T-helper 2 cell (primary cell): ENCODE results near the gene OBSCN.

Experiments
- DNase-seq, 5 experiments: peaks; one replicate each; pipeline versions ENCODE4 v3.0.0 to v3.0.0-alpha.2; 2012 to 2022

OBSCN gene

DNA sequence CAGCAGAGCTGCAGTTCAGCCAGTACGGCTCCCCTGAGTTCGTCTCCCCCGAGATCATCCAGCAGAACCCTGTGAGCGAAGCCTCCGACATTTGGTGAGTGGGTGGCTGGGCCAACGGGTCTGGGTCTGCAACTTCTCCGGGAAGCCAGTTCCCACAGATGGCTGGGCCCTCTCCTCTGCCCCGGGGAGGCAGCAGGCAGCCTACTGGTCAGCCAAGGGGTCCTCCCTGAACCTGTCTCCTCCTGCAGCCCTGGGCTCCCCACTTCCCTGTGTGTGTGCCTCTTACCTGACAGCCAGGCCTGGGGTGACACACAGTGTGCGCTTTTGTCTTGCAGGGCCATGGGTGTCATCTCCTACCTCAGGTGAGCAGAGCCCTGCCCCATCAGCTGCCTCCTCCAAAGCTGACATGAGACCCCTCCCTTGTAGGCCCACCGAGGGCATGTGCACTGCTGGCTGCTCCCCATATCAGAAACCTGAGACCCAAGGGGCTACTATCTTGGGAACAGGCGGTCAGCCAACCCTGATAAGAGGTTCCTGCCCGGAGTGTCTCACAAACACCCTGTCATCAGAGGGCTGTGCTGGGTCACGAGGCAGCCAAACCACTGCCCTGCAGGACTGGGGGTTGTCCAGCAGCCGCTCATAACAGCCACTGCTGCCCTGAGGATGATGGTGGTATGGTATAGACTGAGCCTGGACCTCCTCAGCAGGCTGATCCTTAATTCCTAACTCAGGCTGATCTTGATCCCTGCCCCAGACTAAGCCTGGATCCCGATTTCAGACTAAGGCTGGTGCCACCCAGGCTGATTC lies 161.2 kb downstream of the OBSCN start:
- no peak for DNase-seq

DNA sequence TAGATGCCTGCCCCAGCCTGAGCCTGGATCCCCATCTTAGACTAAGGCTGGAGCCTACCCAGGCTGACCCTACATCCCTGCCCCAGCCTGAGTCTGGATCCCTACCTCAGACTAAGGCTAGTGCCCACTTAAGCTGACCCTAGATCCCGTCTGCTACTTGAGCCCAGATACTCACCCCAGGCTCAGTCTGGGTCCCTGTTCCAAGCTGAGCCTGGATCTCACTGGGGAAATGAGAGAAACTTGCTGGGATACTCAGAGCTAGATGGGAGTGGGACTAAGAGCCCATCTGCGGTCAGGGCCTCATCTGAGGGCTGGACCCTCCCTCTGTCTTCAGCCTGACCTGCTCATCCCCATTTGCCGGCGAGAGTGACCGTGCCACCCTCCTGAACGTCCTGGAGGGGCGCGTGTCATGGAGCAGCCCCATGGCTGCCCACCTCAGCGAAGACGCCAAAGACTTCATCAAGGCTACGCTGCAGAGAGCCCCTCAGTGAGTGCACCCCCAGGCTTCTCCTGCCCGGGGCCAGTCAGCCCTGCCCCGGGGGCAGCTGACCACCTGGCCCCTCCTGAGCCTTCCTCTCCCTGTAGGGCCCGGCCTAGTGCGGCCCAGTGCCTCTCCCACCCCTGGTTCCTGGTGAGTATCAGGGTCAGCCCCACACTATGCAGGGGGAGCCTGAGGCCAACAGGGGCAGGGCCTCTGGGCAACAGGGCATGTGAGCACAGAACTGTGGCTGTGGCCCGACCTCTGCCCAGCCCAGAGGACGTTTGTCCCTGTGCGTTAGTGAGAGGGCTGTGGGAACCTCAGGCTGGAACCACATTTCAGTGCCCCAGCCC lies 162.0 kb downstream of the OBSCN start:
- DNase-seq: no peak

GRCh38 chr1:228370439-228370940 lies 162.6 kb downstream of the OBSCN start:
- DNase-seq: no peak

- DNase-seq: no peak
These were observed 163.3 kb downstream of the OBSCN start for GRCh38 chr1:228370941-228371740.

GRCh38 chr1:228371741-228372182 lies 163.9 kb downstream of the OBSCN start:
- no peak for DNase-seq

DNA sequence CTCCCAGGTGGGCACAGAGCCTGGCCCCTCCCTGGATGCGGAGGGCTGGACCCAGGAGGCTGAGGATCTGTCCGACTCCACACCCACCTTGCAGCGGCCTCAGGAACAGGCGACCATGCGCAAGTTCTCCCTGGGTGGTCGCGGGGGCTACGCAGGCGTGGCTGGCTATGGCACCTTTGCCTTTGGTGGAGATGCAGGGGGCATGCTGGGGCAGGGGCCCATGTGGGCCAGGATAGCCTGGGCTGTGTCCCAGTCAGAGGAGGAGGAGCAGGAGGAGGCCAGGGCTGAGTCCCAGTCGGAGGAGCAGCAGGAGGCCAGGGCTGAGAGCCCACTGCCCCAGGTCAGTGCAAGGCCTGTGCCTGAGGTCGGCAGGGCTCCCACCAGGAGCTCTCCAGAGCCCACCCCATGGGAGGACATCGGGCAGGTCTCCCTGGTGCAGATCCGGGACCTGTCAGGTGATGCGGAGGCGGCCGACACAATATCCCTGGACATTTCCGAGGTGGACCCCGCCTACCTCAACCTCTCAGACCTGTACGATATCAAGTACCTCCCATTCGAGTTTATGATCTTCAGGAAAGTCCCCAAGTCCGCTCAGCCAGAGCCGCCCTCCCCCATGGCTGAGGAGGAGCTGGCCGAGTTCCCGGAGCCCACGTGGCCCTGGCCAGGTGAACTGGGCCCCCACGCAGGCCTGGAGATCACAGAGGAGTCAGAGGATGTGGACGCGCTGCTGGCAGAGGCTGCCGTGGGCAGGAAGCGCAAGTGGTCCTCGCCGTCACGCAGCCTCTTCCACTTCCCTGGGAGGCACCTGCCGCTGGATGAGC lies 164.5 kb downstream of the OBSCN start:
- DNase-seq: no peak

DNA sequence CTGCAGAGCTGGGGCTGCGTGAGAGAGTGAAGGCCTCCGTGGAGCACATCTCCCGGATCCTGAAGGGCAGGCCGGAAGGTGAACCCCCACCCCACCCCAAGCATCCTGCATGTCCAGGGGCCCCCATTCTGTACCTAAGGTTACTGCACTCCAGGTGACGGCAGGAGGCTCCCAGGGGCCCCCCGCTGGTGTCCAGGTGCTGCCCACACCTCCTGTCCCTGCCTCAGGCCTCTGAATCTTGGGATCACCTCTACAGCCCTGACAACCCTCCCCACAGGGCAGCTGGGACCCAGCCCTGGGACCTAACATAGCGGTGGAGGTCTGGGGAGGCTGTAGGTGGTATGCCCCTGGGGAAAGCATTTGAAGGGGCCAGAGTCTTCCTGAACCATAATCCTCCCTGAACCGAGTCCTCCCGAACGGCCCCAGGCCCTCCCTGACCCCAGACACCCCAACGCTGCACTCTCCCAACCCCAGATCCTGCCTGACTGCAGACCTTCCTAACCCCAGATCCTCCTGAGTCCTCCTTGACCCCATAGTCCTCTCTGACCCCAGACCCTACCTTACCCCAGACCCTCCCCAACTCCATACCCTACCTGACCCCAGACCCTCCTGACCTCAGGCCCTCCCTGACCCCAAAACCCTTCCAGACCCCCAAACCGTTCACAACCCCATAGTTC lies 165.3 kb downstream of the OBSCN start:
- no peak for DNase-seq

DNA sequence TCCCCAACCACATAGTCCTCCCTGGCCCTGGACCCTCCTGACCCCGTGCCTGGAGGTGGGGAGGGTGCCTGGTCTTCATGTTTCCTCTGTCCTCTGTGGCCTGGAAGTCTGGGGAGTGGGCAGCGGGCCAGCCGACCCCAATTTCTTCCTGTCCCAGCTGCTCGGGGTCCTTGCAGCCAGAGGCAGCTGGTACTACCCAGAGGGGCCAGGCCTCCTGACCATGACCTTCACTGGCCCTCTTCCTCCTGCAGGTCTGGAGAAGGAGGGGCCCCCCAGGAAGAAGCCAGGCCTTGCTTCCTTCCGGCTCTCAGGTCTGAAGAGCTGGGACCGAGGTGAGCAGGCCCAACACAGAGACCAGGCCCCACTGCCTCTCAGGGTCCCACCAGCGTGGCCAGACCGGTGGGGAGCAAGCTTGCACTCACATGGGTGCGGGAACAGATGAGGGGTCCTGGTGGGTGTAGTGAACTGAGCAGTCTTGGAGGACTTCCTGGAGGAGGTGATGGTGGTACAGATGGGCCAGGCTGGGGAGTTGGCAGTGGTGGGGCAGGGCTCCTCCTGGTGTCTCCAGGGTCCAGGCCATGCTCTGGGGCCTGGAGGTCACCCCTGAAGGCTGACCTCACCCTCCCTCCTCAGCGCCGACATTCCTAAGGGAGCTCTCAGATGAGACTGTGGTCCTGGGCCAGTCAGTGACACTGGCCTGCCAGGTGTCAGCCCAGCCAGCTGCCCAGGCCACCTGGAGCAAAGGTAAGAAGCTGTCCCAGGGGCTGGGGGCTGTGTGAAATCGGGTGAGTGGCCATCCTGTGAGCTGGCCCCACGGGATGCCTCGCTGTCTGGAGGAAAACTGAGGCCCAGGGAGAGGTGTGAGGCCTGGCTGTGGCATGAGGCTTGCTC lies 166.1 kb downstream of the OBSCN start:
- no peak for DNase-seq

- peak in 1 of 5 experiments; percentile 1 for DNase-seq
These were observed 167.1 kb downstream of the OBSCN start for GRCh38 chr1:228374711-228375577.

DNA sequence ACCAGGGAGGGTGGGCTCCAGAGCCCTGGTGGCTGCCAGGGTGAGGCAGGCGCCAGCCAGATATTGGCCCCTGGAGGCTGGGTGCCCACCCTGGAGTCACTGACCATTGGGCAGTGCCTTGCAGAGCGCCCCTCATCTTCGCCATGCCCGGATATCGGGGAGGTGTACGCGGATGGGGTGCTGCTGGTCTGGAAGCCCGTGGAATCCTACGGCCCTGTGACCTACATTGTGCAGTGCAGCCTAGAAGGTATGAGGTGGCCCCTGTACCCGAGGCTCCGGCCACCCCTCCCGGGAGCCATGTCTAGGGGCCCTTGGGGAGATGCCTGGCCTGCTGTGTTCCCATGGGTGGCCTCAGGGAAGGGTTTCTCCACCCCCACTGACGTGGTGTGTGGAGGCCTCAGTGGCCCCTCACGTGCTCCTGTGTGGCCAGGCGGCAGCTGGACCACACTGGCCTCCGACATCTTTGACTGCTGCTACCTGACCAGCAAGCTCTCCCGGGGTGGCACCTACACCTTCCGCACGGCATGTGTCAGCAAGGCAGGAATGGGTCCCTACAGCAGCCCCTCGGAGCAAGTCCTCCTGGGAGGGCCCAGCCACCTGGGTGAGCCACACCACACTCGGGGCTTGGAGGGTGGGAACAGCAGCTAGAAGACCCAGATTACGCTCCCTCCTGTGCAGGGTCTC lies 167.9 kb downstream of the OBSCN start:
- DNase-seq: peak in 1 of 5 experiments; percentile 2

GRCh38 chr1:228376262-228376628 lies 168.4 kb downstream of the OBSCN start:
- DNase-seq: peak in 1 of 5 experiments; percentile 29

DNA sequence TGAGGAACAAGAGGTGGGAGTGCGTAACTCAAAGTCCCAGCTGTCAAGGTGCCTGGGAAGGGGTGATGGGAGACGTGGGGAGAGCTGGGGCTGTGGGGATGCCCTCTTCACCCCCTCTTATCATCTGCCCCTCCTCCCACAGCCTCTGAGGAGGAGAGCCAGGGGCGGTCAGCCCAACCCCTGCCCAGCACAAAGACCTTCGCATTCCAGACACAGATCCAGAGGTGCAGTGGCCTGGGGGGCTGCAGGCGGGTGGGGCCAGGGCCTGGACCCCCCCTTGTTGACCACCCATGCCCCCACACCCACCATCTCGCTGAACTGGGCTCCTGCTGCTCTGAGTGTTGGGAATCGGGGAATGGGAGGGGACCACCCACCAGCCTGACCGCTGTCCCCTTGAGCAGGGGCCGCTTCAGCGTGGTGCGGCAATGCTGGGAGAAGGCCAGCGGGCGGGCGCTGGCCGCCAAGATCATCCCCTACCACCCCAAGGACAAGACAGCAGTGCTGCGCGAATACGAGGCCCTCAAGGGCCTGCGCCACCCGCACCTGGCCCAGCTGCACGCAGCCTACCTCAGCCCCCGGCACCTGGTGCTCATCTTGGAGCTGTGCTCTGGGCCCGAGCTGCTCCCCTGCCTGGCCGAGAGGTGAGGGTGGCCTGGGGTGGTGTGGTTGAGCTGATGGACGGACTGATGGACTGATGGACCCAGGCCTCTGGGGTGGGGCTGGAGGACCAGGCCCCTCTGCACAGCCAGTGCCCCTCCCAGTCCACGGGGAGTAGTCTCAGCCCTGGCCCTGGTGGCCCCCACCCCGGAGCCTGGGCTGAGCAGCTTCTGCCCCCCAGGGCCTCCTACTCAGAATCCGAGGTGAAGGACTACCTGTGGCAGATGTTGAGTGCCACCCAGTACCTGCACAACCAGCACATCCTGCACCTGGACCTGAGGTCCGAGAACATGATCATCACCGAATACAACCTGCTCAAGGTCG lies 169.1 kb downstream of the OBSCN start:
- DNase-seq: peak in 1 of 5 experiments; percentile 1

- DNase-seq: no peak
These were observed 169.8 kb downstream of the OBSCN start for GRCh38 chr1:228377664-228378089.

DNA sequence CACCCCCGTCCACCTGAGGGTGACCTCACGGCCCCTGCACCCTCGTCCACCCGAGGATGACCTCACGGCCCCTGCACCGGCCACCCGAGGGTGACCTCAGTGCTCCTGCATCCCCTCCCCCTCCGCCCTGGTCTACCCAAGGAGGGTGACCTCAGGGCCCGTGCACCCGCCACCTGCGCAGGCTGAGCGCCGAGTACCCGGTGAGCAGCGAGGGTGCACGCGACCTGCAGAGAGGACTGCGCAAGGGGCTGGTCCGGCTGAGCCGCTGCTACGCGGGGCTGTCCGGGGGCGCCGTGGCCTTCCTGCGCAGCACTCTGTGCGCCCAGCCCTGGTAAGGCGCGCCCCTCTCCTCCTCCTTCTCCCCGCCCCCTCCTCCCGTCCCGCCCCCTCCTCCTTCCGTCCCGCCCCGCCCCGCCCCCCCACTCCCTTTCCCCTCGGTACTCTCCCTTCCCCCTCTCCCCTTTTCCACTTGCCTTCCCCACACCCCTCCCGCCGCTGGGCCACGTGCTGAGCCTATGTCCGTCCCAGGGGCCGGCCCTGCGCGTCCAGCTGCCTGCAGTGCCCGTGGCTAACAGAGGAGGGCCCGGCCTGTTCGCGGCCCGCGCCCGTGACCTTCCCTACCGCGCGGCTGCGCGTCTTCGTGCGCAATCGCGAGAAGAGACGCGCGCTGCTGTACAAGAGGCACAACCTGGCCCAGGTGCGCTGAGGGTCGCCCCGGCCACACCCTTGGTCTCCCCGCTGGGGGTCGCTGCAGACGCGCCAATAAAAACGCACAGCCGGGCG lies 170.4 kb downstream of the OBSCN start:
- peak in 4 of 5 experiments; percentile 7 to 69 (median 29) for DNase-seq

- no peak for DNase-seq
These were observed 171.1 kb downstream of the OBSCN start for GRCh38 chr1:228378873-228379460.

DNA sequence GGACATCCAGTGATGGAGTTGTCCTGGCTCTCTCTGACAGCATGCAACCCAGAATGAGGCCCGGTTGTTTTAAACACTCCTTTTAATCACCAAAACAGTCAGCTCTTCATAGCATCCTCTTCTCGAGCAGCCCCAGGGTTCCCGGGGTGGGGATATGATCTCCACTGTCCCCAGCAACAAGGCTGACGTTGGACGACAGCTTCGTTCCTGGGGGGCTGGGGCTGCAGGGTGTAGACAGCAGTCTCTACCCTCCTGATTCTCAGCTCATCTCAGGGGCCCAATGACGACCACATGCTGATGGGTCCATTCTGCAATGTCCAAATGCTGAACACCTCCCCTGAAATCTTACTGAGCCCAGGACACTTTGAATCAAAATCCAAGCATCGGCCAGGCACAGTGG lies 171.8 kb downstream of the OBSCN start:
- DNase-seq: no peak
